ENCODE data around the gene SEC16B.

The SEC16B gene

DNA sequence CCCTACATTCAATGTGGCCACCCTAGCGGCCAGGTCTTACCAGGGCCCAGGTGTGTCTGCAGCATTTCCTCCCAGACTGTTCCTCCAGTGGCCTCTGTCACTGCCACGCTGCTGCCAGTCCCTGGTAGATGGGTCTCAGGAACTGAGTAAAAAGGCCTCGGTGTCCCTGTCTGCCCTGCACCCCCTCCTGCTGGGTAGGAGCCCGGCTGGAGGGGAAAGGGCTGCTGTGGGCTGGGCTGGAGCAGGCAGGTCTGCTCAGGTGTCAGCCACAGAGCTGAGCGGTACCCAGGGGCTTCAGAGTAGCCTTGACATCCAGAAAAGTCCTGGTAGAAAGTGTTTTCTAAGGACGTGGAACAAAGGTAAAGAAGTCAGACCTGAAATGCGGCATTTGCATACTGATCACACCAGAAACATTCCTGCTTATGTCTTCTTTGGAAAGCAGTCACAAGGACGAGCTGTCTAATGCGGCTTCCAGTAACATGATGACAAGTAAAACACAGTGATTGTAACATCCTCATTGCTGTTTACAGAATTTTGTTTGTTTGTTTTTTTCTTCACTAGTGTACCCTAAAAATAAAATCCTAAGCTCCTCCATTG is 32.6 kb downstream of the SEC16B start:
- DNase-seq: no peak

DNA sequence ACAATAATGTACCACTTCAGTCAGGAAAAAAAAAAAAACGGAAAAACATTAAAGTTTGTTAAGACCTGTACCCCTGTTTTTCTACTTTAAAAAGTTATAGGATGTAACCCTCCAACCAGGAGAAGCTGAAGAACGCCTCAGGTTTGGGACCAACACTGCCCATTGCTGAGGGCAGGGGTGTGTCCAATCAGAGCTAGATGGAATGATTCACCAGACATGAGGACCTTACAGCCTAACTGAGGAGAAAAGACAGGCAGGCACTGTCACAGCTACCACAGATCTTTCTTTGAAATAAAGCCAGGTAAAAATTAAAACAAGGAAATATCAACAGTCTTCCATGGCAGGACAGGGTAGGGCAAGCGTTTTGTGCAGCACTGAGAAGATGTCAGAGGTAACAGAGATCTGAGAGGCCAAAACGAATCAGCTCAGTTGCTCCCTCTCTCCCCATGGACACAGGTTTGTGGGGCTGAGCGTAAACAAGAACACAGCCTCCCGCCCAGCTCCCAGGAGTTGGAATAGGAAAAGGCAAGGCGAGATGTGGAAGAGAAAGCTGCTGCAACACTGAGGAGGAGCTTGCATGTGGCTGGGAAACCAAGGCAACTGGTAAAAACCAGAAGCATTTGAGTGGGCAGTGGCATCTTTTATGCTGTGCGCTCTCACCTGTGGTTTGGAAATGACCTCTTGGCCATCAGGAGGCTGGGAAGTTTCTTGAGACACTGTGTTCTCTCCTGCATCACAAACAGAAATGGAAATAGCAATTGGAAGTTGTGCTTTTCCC is 34.0 kb downstream of the SEC16B start:
- DNase-seq: no peak

- DNase-seq: no peak
These were observed 34.9 kb downstream of the SEC16B start for GRCh38 chr1:177934927-177935326.

GRCh38 chr1:177934461-177934860 is 35.4 kb downstream of the SEC16B start:
- no peak for DNase-seq

DNA sequence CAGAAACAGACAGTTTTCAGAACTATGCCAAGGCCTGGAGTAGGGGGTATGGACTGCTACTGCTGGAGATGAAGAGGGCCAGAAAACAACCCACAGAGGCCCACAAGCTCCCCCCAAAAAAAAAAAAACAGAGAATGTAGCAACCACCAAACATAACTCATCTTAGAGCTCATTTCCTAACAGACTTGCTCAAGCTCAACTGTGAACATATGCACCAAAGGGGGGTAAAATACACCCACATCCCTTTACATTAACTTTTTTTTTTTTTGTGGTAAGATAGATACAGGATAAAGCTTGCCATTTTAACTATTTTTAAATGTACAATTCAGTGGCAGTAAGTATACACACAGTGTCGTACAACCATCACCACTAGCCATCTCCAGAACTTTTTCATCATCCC is 36.0 kb downstream of the SEC16B start:
- DNase-seq: no peak

DNA sequence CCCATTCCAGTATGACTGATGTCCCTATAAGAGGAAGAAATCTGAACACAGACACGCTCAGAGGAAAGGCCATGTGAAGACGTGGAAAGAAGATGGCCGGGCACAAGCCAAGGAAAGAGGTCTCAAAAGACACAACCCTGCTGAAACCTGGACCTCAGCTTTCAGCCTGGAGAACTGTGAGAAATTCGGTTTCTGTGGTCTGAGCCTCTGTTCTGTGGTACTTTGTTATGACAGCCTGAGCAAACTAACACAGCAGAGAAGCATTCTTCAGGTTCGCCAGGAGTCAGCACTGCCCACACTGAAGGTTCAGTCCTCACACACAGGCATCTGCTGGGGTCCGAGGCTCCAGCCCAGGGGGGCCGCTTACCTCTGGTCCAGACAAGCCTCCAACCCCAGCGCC is 37.7 kb downstream of the SEC16B start:
- DNase-seq: no peak

- DNase-seq: no peak
These were observed 40.9 kb downstream of the SEC16B start for GRCh38 chr1:177928952-177929351.

DNA sequence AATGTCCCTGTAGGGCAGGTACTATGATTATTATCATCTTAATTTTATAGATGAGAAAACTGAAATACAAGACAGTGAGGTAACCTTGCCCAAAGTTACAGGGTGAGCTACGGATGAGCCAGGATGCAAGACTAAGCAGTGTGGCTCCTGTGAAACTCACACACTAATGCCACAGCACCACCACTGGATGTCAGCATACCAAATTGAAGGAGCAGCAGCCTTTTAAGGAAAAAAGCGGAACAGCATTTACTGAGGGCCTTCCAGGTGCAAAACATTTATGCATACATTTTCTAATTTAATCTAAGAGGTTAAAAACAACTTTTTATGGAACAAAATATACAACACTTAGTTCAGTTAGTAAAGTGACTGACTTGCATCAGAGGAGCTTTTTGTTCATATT is 41.7 kb downstream of the SEC16B start:
- DNase-seq: no peak

DNA sequence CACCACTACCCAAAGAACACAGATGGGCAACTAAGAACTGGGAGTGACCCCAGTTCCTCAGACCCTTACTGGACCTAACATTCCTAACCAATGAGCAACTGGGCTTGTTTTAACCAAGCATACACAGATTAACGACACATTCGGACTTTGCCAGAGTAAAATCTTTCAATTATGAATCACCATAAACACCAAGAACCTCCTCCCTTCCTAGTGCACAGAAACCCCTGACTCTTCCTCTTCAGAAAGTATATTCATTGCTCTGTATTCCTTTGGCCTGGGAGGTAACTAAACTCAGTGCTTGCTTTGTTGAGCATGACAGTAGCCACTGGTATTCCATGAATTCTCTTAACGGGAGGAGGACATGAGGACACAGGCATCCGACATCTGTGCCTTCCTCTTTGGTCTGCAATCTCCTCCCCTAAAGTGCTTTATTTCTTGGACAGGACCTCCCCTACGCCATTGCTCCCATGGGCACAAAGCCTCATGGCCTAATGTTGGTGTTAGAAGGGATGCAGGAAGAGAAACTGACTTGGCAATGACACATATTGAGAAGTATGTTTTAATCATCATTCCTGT is 42.7 kb downstream of the SEC16B start:
- DNase-seq: no peak

- DNase-seq: no peak
These were observed 43.7 kb downstream of the SEC16B start for GRCh38 chr1:177926201-177926600.

DNA sequence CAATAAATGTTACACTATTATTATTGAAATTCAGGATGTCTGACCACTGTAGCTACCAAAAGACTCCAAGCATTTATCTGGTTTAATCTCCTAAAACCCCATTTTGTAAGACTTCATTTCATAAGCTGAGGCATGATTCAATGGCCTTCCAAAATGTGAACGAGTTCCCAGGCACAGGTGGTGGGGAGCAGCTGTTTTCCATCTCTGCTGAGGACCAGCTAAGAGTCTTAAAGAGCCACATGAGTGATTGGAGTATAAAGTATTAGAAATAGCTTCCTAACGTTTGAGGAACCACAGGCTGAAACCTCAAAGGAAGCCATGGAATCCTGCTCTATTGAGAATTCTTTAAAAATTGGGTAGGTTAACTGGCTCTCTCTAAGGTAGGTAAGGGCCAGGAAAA is 44.9 kb downstream of the SEC16B start:
- no peak for DNase-seq

GRCh38 chr1:177923441-177923840 is 46.4 kb downstream of the SEC16B start:
- DNase-seq: no peak

DNA sequence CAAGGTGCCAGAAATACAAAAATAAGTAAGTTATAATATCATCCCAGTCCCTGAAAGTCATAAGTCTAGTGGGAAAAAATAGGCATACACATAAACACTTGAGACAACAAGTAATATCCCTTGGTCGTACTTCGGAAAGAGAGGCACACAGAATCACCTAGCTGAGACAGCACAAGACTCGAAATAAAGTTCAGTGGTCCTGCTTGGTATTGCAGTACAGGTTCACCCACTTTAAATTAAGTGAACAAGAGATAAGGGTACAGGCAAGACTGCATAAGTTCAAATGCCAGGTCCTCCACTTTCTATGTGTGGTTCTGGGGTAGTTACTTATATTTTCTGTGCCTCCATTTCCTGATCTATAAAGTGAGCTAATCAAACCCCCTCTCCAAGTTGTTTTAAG is 47.6 kb downstream of the SEC16B start:
- no peak for DNase-seq

- DNase-seq: no peak
These were observed 48.3 kb downstream of the SEC16B start for GRCh38 chr1:177921590-177921989.

- no peak for DNase-seq
These were observed 49.8 kb downstream of the SEC16B start for GRCh38 chr1:177920091-177920490.

DNA sequence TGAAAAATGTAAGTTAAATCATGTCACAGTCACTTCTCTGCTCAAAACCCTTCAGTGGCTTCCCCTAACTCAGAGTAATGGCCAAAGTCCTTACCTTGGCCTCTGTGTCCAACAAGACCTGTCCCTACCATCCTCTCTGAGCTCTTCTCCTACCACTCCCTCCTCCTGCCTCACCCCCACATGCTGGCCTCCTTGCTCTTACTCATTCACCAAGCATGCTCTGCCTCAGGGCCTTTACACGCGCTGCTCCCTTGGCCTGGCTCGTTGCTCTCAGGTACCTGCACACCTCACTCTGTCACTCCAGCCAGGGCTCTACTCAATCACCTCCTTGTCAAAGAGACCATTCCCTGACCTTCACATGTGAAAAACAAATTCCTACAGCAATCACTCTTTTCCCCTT is 54.2 kb downstream of the SEC16B start:
- DNase-seq: no peak

GRCh38 chr1:177914603-177915002 is 55.3 kb downstream of the SEC16B start:
- no peak for DNase-seq

- DNase-seq: no peak
These were observed 55.9 kb downstream of the SEC16B start for GRCh38 chr1:177913762-177914540.

- no peak for DNase-seq
These were observed 56.9 kb downstream of the SEC16B start for GRCh38 chr1:177912991-177913390.

DNA sequence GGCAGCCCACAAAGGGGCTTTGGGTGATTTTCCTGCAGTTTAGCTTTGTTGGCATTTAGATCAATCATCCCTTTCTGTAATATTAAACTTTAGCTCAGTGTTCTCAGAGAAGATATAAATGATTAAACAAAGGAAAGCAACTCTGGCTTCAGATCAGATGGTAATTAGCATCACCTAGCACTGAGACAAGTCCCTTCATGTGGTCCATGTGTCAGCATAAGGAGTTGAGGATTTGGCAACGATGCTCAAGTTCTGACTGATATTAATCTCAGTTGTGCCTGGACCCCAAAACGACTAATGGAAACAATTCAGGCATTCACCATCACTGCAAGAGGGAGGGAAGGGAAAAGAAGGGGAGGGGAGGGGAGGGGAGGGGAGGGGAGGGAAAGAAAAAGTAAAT is 60.4 kb downstream of the SEC16B start:
- DNase-seq: no peak

- no peak for DNase-seq
These were observed 62.9 kb downstream of the SEC16B start for GRCh38 chr1:177907000-177907399.

DNA sequence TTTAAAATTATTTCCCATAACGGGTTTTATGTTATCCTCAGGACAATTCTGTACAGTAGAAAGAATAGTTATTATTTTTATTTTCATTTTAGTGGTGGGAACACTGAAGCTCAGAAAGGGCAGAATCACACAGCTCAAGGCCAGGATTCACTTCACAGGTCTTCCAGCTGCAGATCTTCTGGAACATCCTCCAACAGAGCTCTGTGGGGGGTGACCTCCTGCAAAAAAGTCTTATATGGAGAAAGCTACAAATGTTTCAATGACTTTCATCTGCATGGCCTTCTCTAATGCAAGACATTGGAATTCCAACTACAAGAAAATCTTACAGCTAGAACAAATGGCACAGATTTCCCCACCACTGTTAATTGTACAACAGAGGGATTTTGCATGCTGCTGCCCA is 64.2 kb downstream of the SEC16B start:
- DNase-seq: no peak

GRCh38 chr1:177902266-177902665 is 67.6 kb downstream of the SEC16B start:
- DNase-seq: no peak
